ENCODE data around the gene MXD1. TPM values are rescaled to one million over a fixed set of nuclear protein-coding genes. Genes with fewer than 3 reads are reported as not detected.

Gene MXD1
- total and polyA plus RNA-seq, 9 of the 15 experiments (the other 6 are each of a cell fraction or from before 2014, with no cell fraction given) = 6.7 to 35.9 (median 11.0) TPM

GRCh38 chr2:69940691-69941090, 25.8 kb downstream of the MXD1 start:
- FAIRE-seq (no peak), ATAC-seq (no peak), DNase-seq (ENCODE audit: extremely low read depth in 1 of 4, low spot score in 3 of 4) (no peak)
- Histone ChIP-seq H3K4me3 (no peak overlapping the region), H3K27ac (ENCODE audit: extremely low read depth, low read depth, low read length) (no peak overlapping the region), H2AFZ (ENCODE audit: low read depth, low read length) (no peak overlapping the region), H3K79me2 (ENCODE audit: control insufficient read depth, insufficient read depth, low read length) (no peaks in the 10 kb centered on the region), H3K9me3 (replicated peaks; ENCODE audit: control insufficient read depth, insufficient read depth, low read depth, low read length) (no peaks in the 10 kb centered on the region), H3K4me2 (ENCODE audit: insufficient read depth, low read length) (no peak overlapping the region), H3K9me1 (ENCODE audit: control insufficient read depth, insufficient read depth, low read length) (peaks cover 2% of the 10 kb centered on the region), H3K27me3 (ENCODE audit: control insufficient read depth in 2 of 2, insufficient read depth in 2 of 2, low read length in 2 of 2) (no peaks in the 10 kb centered on the region), H3K36me3 (ENCODE audit: control insufficient read depth, insufficient read depth, low read length) (peaks cover 80% of the 10 kb centered on the region), H4K20me1 (replicated peaks; ENCODE audit: control insufficient read depth, insufficient read depth, low read length) (no peaks in the 10 kb centered on the region), H3K9ac (ENCODE audit: insufficient read depth in 1 of 2, low read depth in 2 of 2, low read length in 2 of 2) (no peak overlapping the region), H3K4me1 (replicated peaks in 1 of 2; ENCODE audit: control insufficient read depth in 2 of 2, insufficient read depth in 2 of 2, low read length in 2 of 2) (peaks cover 5 to 10% of the 10 kb centered on the region in 2 experiments; a peak in 4 of 5 replicates)
- POLR2A ChIA-PET = interaction anchor here (0.7 kb wide), 1 partner anchor 70 kb away, joined by 3 read pairs; no protein-coding TSS in a partner anchor
- CTCF ChIA-PET (ENCODE audit: low intra/inter-chr PET ratio) = no interaction called here
- 97% methylated on average over 8 of the region's 8 CpGs for WGBS (ENCODE audit: insufficient coverage, low coverage, missing lambda C conversion rate)
- intact Hi-C loops (cut with micrococcal nuclease) = no loop called here
- in situ Hi-C loops (cut with MboI) = no loop called here
- TSS peak; percentile 19 for BruUV-seq (replicated peaks)
- TF ChIP-seq CGGBP1 (CRISPR knock-in tag; IDR thresholded peaks at IDR 0.05) (no peak), ATF1 (CRISPR knock-in tag; IDR thresholded peaks at IDR 0.05) (no peak), ATF1 (tag; IDR thresholded peaks at IDR 0.05) (no peak), CSDE1 (IDR thresholded peaks at IDR 0.05) (no peak), ZC3H8 (IDR thresholded peaks at IDR 0.05) (no peak), DACH1 (IDR thresholded peaks at IDR 0.05; ENCODE audit: partially characterized antibody) (no peak), NONO (IDR thresholded peaks at IDR 0.05; ENCODE audit: low read depth in 2 of 2, low read length in 1 of 2) (no peak), ZBTB43 (CRISPR knock-in tag; IDR thresholded peaks at IDR 0.05) (no peak), HDAC3 (IDR thresholded peaks at IDR 0.05; ENCODE audit: borderline replicate concordance, partially characterized antibody) (no peak)

Data from K562 (cell line).